ENCODE data around the gene EEPD1.

DNA sequence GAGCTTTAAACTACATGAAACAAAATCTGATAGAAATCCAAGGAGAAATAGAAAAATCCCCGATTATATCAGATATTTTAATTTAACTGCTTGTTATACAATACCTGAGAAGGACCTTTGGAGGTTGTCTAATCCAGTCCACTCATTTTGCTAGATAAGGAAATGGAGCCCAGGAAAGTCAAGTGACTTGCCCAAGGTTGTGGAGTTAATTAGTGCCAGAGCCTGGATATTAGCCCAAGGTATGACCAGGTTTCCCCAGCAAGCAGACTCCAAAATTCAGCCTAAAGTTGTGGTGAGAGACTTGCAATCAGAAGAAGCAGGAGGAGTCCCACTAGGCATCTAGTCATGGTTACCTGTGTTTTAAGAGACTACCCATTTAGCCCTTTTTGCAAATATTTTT, 11.7 kb upstream of the EEPD1 start:
- TF ChIP-seq POLR2A (IDR thresholded peaks at IDR 0.05) (no peak), POLR2AphosphoS5 (IDR thresholded peaks at IDR 0.05) (no peak)
